A549 (cell line): Measurements from ENCODE around the gene JDP2. TPM values are rescaled to one million over a fixed set of nuclear protein-coding genes. Genes with fewer than 3 reads are reported as not detected.

Source experiments
- ATAC-seq, 2 experiments: fragments of 200-7000 bp in 1 of 2; fragments of >200 bp in 1 of 2; cut with Nextera tagmentation in 1 of 2; cut with Tn5 transposase in 1 of 2; 3 replicates each; pipeline versions ENCODE4 v1.8.0 to v1.9.1; 2018 to 2020; ENCODE audit warnings: mild to moderate bottlenecking in 1 of 2, moderate library complexity in 1 of 2
- CTCF ChIA-PET: fragments of 300-600 bp; sonication (Branson Sonifier 250); formaldehyde crosslinking; extraction: SDS; loops from one replicate; lab custom pipeline; 2021; ENCODE audit warnings: antibody characterized with exemption, inconsistent platforms; lab: Yijun Ruan, JAX
- POLR2A ChIA-PET: fragments of 350-600 bp; formaldehyde crosslinking; extraction: SDS; loops from one replicate; lab custom pipeline; 2021; ENCODE audit warnings: antibody characterized with exemption, inconsistent platforms; lab: Yijun Ruan, JAX
- DNase-seq, 2 experiments: peaks; one replicate each; pipeline versions ENCODE4 v3.0.0 to v3.0.0-alpha.2; 2011 to 2016; ENCODE audit warnings: low read depth in 1 of 2, low spot score in 1 of 2
- FAIRE-seq: peaks from 2 replicates; lab custom pipeline; 2011; peaks lifted over from hg19 to GRCh38; lab: Jason Lieb, UNC
- H3K27ac ChIP-seq, 2 experiments: fragments of >200 bp; sonication (Bioruptor Twin); formaldehyde crosslinking; 3 replicates each; pipeline ENCODE4 v1.5.1; 2016 to 2017
- H3K4me1 ChIP-seq: fragments of >200 bp; sonication (Bioruptor Twin); formaldehyde crosslinking; 3 replicates; pipeline ENCODE4 v1.6.1; 2016
- H3K4me2 ChIP-seq: fragments of >200 bp; sonication (Bioruptor Twin); formaldehyde crosslinking; 3 replicates; pipeline ENCODE4 v1.6.1; 2016
- H3K4me3 ChIP-seq: fragments of >200 bp; sonication (Bioruptor Twin); formaldehyde crosslinking; 3 replicates; pipeline ENCODE4 v1.5.1; 2016
- H3K9me3 ChIP-seq: fragments of >200 bp; sonication (Bioruptor Twin); formaldehyde crosslinking; 3 replicates; pipeline ENCODE4 v1.6.1; 2016
- CBX2 ChIP-seq: fragments of 200-600 bp; sonication (generic); IDR thresholded peaks from 2 replicates; pipeline ENCODE4 v1.6.1; 2016; ENCODE audit warnings: low read depth, mild to moderate bottlenecking, borderline replicate concordance
- CBX8 ChIP-seq: fragments of 200-600 bp; sonication (generic); IDR thresholded peaks from 2 replicates; pipeline ENCODE4 v1.6.1; 2016
- CHD4 ChIP-seq: fragments of 200-600 bp; sonication (generic); IDR thresholded peaks from 2 replicates; pipeline ENCODE4 v1.6.1; 2016; ENCODE audit warnings: antibody characterized with exemption, mild to moderate bottlenecking, borderline replicate concordance
- ESRRA ChIP-seq: fragments of 150-350 bp; IDR thresholded peaks from 2 replicates; pipeline ENCODE4 v1.6.1; 2014; ENCODE audit warnings: mild to moderate bottlenecking, low read length, borderline replicate concordance
- FOSB ChIP-seq: fragments of 250-450 bp; sonication (Bioruptor Pico); IDR thresholded peaks from 2 replicates; pipeline ENCODE4 v1.5.0; 2020; ENCODE audit warnings: mild to moderate bottlenecking, moderate library complexity
- FOSL2 ChIP-seq, 2 experiments: fragments of 450-650 bp in 1 of 2; fragments of >200 bp in 1 of 2; sonication (Bioruptor Twin) in 1 of 2; formaldehyde crosslinking; IDR thresholded peaks; 2 replicates each; pipeline versions ENCODE4 v1.5.0 to v1.6.1; 2016 to 2020; ENCODE audit warnings: mild to moderate bottlenecking in 1 of 2, moderate library complexity in 1 of 2
- FOXS1 ChIP-seq: fragments of 250-450 bp; sonication (Bioruptor Pico); IDR thresholded peaks from 2 replicates; pipeline ENCODE4 v1.5.0; 2020; ENCODE audit warnings: mild to moderate bottlenecking, moderate library complexity
- GATA3 ChIP-seq: IDR thresholded peaks from 2 replicates; pipeline ENCODE4 v1.6.1; 2012; ENCODE audit warnings: borderline replicate concordance
- HDAC2 ChIP-seq: fragments of 200-600 bp; sonication (generic); IDR thresholded peaks from 2 replicates; pipeline ENCODE4 v1.6.1; 2016
- HMGXB4 ChIP-seq: fragments of 250-450 bp; sonication (Bioruptor Pico); IDR thresholded peaks from 2 replicates; pipeline ENCODE4 v1.5.0; 2021; ENCODE audit warnings: mild to moderate bottlenecking, moderate library complexity, borderline replicate concordance
- HOXA7 ChIP-seq: fragments of 250-450 bp; sonication (Bioruptor Pico); IDR thresholded peaks from 2 replicates; pipeline ENCODE4 v1.5.0; 2020; ENCODE audit warnings: mild to moderate bottlenecking, moderate library complexity
- HOXB5 ChIP-seq: fragments of 250-450 bp; sonication (Bioruptor Pico); IDR thresholded peaks from 2 replicates; pipeline ENCODE4 v1.5.0; 2020; ENCODE audit warnings: mild to moderate bottlenecking, moderate library complexity
- JUNB ChIP-seq: fragments of >200 bp; sonication (Bioruptor Twin); formaldehyde crosslinking; IDR thresholded peaks from 2 replicates; pipeline ENCODE4 v1.6.1; 2016
- KDM5A ChIP-seq: fragments of 200-600 bp; sonication (generic); IDR thresholded peaks from 2 replicates; pipeline ENCODE4 v1.6.1; 2016; ENCODE audit warnings: antibody characterized with exemption, mild to moderate bottlenecking
- MAZ ChIP-seq: fragments of 150-350 bp; IDR thresholded peaks from 2 replicates; pipeline ENCODE4 v1.6.1; 2014; ENCODE audit warnings: antibody characterized with exemption, low read depth, low read length, borderline replicate concordance
- NPAS2 ChIP-seq: fragments of 250-450 bp; sonication (Bioruptor Pico); IDR thresholded peaks from 2 replicates; pipeline ENCODE4 v1.8.0; 2022; ENCODE audit warnings: mild to moderate bottlenecking, moderate library complexity, borderline replicate concordance
- POLR2A ChIP-seq: IDR thresholded peaks from 2 replicates; pipeline ENCODE4 v1.6.1; 2012; ENCODE audit warnings: mild to moderate bottlenecking, low read length
- RAD21 ChIP-seq, 2 experiments: fragments of >200 bp in 1 of 2; sonication (Bioruptor Twin) in 1 of 2; formaldehyde crosslinking in 1 of 2; IDR thresholded peaks in 1 of 2; conservative IDR thresholded peaks in 1 of 2; 2 replicates in 1 of 2; 3 replicates in 1 of 2; pipeline ENCODE4 v1.6.1; 2012 to 2018; ENCODE audit warnings: inconsistent platforms in 1 of 2
- RARB ChIP-seq: fragments of 250-450 bp; sonication (Bioruptor Pico); IDR thresholded peaks from 2 replicates; pipeline ENCODE4 v1.8.0; 2021; ENCODE audit warnings: mild to moderate bottlenecking, moderate library complexity
- SMC3 ChIP-seq: fragments of >200 bp; sonication (Bioruptor Twin); formaldehyde crosslinking; IDR thresholded peaks from 3 replicates; pipeline ENCODE4 v1.6.1; 2018; ENCODE audit warnings: inconsistent platforms
- TP53 ChIP-seq: fragments of 250-450 bp; sonication (Bioruptor Pico); IDR thresholded peaks from 2 replicates; pipeline ENCODE4 v1.5.0; 2021; ENCODE audit warnings: mild to moderate bottlenecking, moderate library complexity
- USF2 ChIP-seq: fragments of 450-650 bp; IDR thresholded peaks from 2 replicates; pipeline ENCODE4 v1.6.1; 2014; ENCODE audit warnings: antibody characterized with exemption
- ZC3H11A ChIP-seq: fragments of 450-650 bp; IDR thresholded peaks from 2 replicates; pipeline ENCODE4 v1.6.1; 2014; ENCODE audit warnings: antibody characterized with exemption, mild to moderate bottlenecking
- ZSCAN20 ChIP-seq: fragments of 250-450 bp; sonication (Bioruptor Pico); IDR thresholded peaks from 2 replicates; pipeline ENCODE4 v1.8.0; 2022; ENCODE audit warnings: mild to moderate bottlenecking, moderate library complexity
- WGBS: methylation state at CpG from one replicate; pipeline ENCODE4 v1.1.6; 2017; ENCODE audit errors: missing lambda C conversion rate; 5-methylcytosine and 5-hydroxymethylcytosine counted together
- polyA plus RNA-seq, 4 experiments: library from polyadenylated mRNA; depleted of rRNA in 3 of 4; stranded (reverse); fragments of >200 nt; fragmentation: RNase III in 1 of 4; extraction: RNeasy Plus Mini Kit Qiagen cat#74134 plus additional on column Dnase treatment in 1 of 4; gene quantifications; 2 replicates in 3 of 4; 3 replicates in 1 of 4; pipeline ENCODE4 v1.2.3, GENCODE V29; 2011 to 2017
- TF ChIP-seq, protein P1 (sequence below): fragments of 250-450 bp; sonication (Bioruptor Pico); IDR thresholded peaks from 2 replicates; pipeline ENCODE4 v1.5.0; 2020; ENCODE audit warnings: low read depth, mild to moderate bottlenecking, moderate library complexity
- TF ChIP-seq, protein P2 (sequence below): fragments of 150-350 bp; IDR thresholded peaks from 2 replicates; pipeline ENCODE4 v1.6.1; 2014; ENCODE audit warnings: low read depth, mild to moderate bottlenecking, low read length
- TF ChIP-seq, protein P3 (sequence below): fragments of >200 bp; sonication (Bioruptor Twin); formaldehyde crosslinking; IDR thresholded peaks from 3 replicates; pipeline ENCODE4 v1.5.1; 2016
- TF ChIP-seq, protein P4 (sequence below): IDR thresholded peaks from 2 replicates; pipeline ENCODE4 v1.6.1; 2012

JDP2 gene
- polyA plus RNA-seq, 2 of the 4 experiments (the other 2 are of a cell fraction) = 22.4 to 31.2 TPM

- CTCF ChIA-PET = interaction anchor here (0.7 to 6.7 kb wide), 9 partner anchors 8 to 216 kb away, joined by 3 to 50 read pairs (median 6); no protein-coding TSS in a partner anchor
- no peak for FAIRE-seq
- H3K4me3 ChIP-seq = no peak overlapping the region
- peak overlapping the region; percentile 36 for H3K4me2 ChIP-seq
- POLR2A ChIA-PET = no interaction called here
- no peak for TF ChIP-seq POLR2A
- TF ChIP-seq CBX2 = no peak
- TF ChIP-seq, protein P1, sequence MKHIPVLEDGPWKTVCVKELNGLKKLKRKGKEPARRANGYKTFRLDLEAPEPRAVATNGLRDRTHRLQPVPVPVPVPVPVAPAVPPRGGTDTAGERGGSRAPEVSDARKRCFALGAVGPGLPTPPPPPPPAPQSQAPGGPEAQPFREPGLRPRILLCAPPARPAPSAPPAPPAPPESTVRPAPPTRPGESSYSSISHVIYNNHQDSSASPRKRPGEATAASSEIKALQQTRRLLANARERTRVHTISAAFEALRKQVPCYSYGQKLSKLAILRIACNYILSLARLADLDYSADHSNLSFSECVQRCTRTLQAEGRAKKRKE = 0 out of 2 replicates have a peak, but pooled peaks have one; percentile 36
- TF ChIP-seq RARB (CRISPR knock-in tag) = no peak
- no peak for TF ChIP-seq SMC3
- no peak for TF ChIP-seq NPAS2 (CRISPR knock-in tag)
- no peak for TF ChIP-seq FOSL2 (IDR thresholded peaks at IDR 0.05)
- TF ChIP-seq FOSL2 (CRISPR knock-in tag; IDR thresholded peaks at IDR 0.05) = peak; percentile 14; the same call in 1 of the 2 replicates
- TF ChIP-seq JUNB = no peak
- TF ChIP-seq USF2 = peak; percentile 53
- TF ChIP-seq CBX8 = no peak
- no peak for TF ChIP-seq KDM5A
- TF ChIP-seq, all 56 proteins: peak for 3
- peaks cover 23% of the 10 kb centered on the region for H3K4me1 ChIP-seq
- no peaks in the 10 kb centered on the region for H3K9me3 ChIP-seq
- no peak for DNase-seq
- ATAC-seq = peak; percentile 44 to 61; a peak in 3 of 6 replicates
- H3K27ac ChIP-seq = peak overlapping the region; percentile 45 to 57; a peak in 5 of 6 replicates
- WGBS = 83% methylated on average over 11 of the region's 11 CpGs
Measured at GRCh38 chr14:75519826-75520728, 92.3 kb downstream of the JDP2 start.

DNA sequence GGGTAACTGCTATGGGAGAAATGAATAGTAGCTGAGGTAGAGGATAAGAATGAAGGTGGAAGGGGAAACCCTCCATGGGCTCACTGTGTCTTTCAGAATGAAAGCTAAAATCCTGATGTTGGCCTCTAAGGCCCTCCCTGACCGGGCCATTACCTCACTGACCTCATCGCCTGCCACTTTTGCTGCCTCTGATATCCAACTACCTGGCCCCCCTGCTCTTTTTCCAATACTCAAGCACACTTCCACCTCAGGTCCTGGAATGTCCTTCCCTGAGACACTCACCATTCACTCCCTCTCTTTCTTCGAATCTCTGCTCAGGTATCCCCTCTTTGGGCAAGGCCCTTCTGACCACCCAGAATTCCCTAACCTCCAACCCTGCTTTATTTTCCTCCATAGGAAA lies 93.0 kb downstream of the JDP2 start:
- TF ChIP-seq CHD4 = no peak
- TF ChIP-seq HDAC2 = no peak
- no peak for TF ChIP-seq TP53 (CRISPR knock-in tag)
- no peak for TF ChIP-seq ZC3H11A
- TF ChIP-seq FOSB = no peak
- TF ChIP-seq, protein P2, sequence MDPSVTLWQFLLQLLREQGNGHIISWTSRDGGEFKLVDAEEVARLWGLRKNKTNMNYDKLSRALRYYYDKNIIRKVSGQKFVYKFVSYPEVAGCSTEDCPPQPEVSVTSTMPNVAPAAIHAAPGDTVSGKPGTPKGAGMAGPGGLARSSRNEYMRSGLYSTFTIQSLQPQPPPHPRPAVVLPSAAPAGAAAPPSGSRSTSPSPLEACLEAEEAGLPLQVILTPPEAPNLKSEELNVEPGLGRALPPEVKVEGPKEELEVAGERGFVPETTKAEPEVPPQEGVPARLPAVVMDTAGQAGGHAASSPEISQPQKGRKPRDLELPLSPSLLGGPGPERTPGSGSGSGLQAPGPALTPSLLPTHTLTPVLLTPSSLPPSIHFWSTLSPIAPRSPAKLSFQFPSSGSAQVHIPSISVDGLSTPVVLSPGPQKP = no peak
- no peak for TF ChIP-seq CBX2
- no peak for TF ChIP-seq HMGXB4 (CRISPR knock-in tag)
- TF ChIP-seq RAD21 (conservative IDR thresholded peaks at IDR 0.05 in 1 of 2, IDR thresholded peaks at IDR 0.05 in 1 of 2) = no peak
- TF ChIP-seq, protein P3, sequence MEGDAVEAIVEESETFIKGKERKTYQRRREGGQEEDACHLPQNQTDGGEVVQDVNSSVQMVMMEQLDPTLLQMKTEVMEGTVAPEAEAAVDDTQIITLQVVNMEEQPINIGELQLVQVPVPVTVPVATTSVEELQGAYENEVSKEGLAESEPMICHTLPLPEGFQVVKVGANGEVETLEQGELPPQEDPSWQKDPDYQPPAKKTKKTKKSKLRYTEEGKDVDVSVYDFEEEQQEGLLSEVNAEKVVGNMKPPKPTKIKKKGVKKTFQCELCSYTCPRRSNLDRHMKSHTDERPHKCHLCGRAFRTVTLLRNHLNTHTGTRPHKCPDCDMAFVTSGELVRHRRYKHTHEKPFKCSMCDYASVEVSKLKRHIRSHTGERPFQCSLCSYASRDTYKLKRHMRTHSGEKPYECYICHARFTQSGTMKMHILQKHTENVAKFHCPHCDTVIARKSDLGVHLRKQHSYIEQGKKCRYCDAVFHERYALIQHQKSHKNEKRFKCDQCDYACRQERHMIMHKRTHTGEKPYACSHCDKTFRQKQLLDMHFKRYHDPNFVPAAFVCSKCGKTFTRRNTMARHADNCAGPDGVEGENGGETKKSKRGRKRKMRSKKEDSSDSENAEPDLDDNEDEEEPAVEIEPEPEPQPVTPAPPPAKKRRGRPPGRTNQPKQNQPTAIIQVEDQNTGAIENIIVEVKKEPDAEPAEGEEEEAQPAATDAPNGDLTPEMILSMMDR = no peak
- TF ChIP-seq HOXA7 (CRISPR knock-in tag) = no peak
- no peak for TF ChIP-seq ESRRA
- TF ChIP-seq GATA3 = no peak
- TF ChIP-seq MAZ = no peak
- TF ChIP-seq HOXB5 = no peak
- no peak for TF ChIP-seq ZSCAN20 (CRISPR knock-in tag)
- TF ChIP-seq FOXS1 (CRISPR knock-in tag) = no peak
- TF ChIP-seq, protein P4, sequence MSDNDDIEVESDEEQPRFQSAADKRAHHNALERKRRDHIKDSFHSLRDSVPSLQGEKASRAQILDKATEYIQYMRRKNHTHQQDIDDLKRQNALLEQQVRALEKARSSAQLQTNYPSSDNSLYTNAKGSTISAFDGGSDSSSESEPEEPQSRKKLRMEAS = no peak
- TF ChIP-seq SMC3 = no peak
- TF ChIP-seq FOSL2 (IDR thresholded peaks at IDR 0.05) = no peak
- no peak for TF ChIP-seq FOSL2 (CRISPR knock-in tag; IDR thresholded peaks at IDR 0.05)
- H3K9me3 ChIP-seq = no peaks in the 10 kb centered on the region
- no peak overlapping the region for H3K4me3 ChIP-seq
- 81% methylated on average over 3 of the region's 3 CpGs for WGBS
- ATAC-seq (no peak), DNase-seq (no peak), FAIRE-seq (no peak)
- peaks cover 23% of the 10 kb centered on the region for H3K4me1 ChIP-seq
- CTCF ChIA-PET = interaction anchor here (0.7 to 6.7 kb wide), 5 partner anchors 13 to 217 kb away, joined by 3 to 50 read pairs (median 7); no protein-coding TSS in a partner anchor
- POLR2A ChIA-PET = no interaction called here
- H3K4me2 ChIP-seq = no peak overlapping the region
- peak overlapping the region; percentile 45 to 57; a peak in 5 of 6 replicates for H3K27ac ChIP-seq
